Measurements from ENCODE around the gene PAX4.

Gene PAX4

DNA sequence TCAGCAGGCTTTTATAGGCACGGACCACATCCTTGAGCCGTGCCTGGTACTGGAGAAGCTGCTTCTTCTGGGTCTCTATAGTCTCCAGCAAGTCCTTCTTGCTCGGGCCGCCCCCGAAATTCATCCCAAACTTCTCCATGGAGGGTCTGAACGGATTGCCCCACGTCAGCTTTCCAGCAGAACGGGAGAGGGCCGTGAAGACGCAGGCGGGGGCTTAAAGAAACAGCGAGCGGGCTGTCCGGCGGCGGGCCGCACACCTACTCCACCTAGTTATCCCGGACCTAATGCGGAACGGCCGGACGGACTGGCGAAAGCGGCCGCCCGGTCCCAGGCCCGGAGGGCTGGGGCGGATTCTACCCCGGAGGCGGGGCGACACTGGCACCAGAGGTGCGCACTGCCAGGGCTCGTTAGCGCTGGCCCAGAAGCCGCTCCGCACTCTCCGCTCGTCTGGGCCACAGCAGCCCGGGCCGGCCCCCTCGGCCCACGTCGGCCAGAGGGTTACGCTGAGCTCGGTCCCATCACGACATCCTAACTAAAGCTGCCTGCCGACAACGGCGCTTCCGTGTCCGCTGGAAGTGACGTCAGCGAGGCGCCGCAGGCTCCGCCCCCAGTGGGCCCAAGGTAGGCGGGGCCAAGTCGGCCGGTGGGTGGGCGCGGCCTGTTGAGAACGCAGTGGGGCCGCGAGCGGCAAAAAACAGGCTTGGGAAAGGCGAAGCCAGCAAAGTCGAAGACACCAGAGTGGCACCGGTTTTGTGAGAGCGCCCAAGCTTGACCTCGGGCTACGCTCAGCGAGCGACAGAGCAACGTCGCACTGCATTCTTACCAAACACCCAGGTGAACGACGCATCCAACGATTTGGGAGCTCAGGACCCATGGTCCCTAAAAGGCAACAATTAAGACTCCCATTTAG is 32.6 kb downstream of the PAX4 start, which contains the start of gene GCC1:
GCC1 (minus strand) TSS at position 553 of the 910 bp plus-strand sequence; CDS start at position 139, 414 bp downstream.
- Histone ChIP-seq H3K4me3 (ENCODE audit: low read depth, low read length) (peak within 1 kb of the TSS; percentile 97), H3K27me3 (no peaks in the 10 kb centered on the region), H3K36me3 (peaks cover 11% of the 10 kb centered on the region; the same call in 1 of the 2 replicates), H3K9me3 (no peaks in the 10 kb centered on the region), H3K4me1 (no peaks in the 10 kb centered on the region)
- TF ChIP-seq, protein P1, sequence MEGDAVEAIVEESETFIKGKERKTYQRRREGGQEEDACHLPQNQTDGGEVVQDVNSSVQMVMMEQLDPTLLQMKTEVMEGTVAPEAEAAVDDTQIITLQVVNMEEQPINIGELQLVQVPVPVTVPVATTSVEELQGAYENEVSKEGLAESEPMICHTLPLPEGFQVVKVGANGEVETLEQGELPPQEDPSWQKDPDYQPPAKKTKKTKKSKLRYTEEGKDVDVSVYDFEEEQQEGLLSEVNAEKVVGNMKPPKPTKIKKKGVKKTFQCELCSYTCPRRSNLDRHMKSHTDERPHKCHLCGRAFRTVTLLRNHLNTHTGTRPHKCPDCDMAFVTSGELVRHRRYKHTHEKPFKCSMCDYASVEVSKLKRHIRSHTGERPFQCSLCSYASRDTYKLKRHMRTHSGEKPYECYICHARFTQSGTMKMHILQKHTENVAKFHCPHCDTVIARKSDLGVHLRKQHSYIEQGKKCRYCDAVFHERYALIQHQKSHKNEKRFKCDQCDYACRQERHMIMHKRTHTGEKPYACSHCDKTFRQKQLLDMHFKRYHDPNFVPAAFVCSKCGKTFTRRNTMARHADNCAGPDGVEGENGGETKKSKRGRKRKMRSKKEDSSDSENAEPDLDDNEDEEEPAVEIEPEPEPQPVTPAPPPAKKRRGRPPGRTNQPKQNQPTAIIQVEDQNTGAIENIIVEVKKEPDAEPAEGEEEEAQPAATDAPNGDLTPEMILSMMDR (IDR thresholded peaks at IDR 0.05; ENCODE audit: low read depth, low read length) = no peak
- peak; percentile 95 for DNase-seq

- TF ChIP-seq, protein P1 (IDR thresholded peaks at IDR 0.05; ENCODE audit: low read depth, low read length) = no peak
- no peaks in the 10 kb centered on the region for H3K4me1 ChIP-seq
- H3K9me3 ChIP-seq = no peaks in the 10 kb centered on the region
- H3K4me3 ChIP-seq (ENCODE audit: low read depth, low read length) = peak overlapping the region; percentile 97
- peaks cover 11% of the 10 kb centered on the region; the same call in 1 of the 2 replicates for H3K36me3 ChIP-seq
- DNase-seq = no peak
- no peaks in the 10 kb centered on the region for H3K27me3 ChIP-seq
These were observed 33.3 kb downstream of the PAX4 start for GRCh38 chr7:127584648-127585043.

DNA sequence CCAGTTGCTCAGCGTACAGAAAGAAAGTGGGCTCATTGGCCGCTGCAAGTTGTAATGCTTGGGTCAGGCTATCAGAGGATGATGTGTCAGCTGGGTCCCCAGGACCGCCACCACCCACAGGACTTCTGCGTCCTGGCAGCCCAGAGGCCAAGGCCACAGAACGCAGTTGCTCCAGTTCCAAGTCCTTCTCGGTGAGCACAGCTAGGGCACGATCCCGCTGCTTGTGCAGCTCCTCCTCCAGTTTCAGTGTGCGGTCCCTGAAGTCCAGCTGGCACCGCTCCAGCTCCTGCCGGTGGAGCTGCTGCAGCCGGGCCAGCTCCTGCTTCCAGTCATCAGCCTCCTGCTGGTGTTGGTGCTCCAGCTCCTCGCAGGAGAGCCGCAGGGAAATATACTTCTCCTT is 35.6 kb downstream of the PAX4 start:
- Histone ChIP-seq H3K27me3 (no peaks in the 10 kb centered on the region), H3K9me3 (no peaks in the 10 kb centered on the region), H3K4me3 (ENCODE audit: low read depth, low read length) (no peak overlapping the region), H3K4me1 (peaks cover 8% of the 10 kb centered on the region; the same call in 1 of the 2 replicates), H3K36me3 (peaks cover 11% of the 10 kb centered on the region; the same call in 1 of the 2 replicates)
- TF ChIP-seq, protein P1 (IDR thresholded peaks at IDR 0.05; ENCODE audit: low read depth, low read length) = no peak
- DNase-seq = peak; percentile 31

DNA sequence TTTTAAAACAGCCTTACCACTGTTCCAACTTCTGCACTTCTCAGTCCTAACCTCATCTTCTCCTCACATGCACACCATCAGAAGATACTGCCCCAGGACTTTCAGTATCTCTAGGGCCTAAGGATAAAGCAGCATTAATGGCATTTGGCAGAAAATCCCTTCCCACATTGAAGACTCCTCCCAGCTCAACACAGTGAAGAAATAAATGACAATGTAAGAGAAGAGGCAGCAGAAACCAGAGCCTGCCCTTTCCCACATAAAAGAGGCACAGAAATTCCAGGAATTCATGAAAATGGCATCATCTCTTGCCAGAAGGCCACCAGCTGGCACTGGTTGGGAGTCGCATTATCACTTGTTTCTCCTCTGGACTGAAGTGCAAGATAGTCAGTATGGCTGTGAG is 36.2 kb downstream of the PAX4 start:
- Histone ChIP-seq H3K4me1 (peaks cover 8% of the 10 kb centered on the region; the same call in 1 of the 2 replicates), H3K9me3 (no peaks in the 10 kb centered on the region), H3K36me3 (peaks cover 11% of the 10 kb centered on the region; the same call in 1 of the 2 replicates), H3K27me3 (no peaks in the 10 kb centered on the region), H3K4me3 (ENCODE audit: low read depth, low read length) (no peak overlapping the region)
- no peak for DNase-seq
- TF ChIP-seq, protein P1 (IDR thresholded peaks at IDR 0.05; ENCODE audit: low read depth, low read length) = no peak

- no peak for DNase-seq
- Histone ChIP-seq H3K9me3 (no peaks in the 10 kb centered on the region), H3K4me1 (peaks cover 8% of the 10 kb centered on the region; the same call in 1 of the 2 replicates), H3K36me3 (peaks cover 11% of the 10 kb centered on the region; the same call in 1 of the 2 replicates), H3K27me3 (no peaks in the 10 kb centered on the region), H3K4me3 (ENCODE audit: low read depth, low read length) (no peak overlapping the region)
- TF ChIP-seq, protein P1 (IDR thresholded peaks at IDR 0.05; ENCODE audit: low read depth, low read length) = no peak
These were observed 37.3 kb downstream of the PAX4 start for GRCh38 chr7:127580612-127581011.

Measured in BE2C (cell line).